DND-41 (cell line): ENCODE measurements around the gene SEBOX.

Source experiments
- EZH2 ChIP-seq: IDR thresholded peaks from 3 replicates; pipeline ENCODE4 v1.6.1; 2012; ENCODE audit warnings: borderline replicate concordance, low read depth, mild to moderate bottlenecking, moderate library complexity, low read length, inconsistent platforms; ENCODE audit not compliant: severe bottlenecking
- TF ChIP-seq, protein P1 (sequence below): IDR thresholded peaks from 2 replicates; pipeline ENCODE4 v1.5.1; 2012; ENCODE audit warnings: borderline replicate concordance, low read length, moderate library complexity, mild to moderate bottlenecking; ENCODE audit not compliant: poor library complexity, severe bottlenecking; ENCODE audit errors: extremely low read depth

DNA sequence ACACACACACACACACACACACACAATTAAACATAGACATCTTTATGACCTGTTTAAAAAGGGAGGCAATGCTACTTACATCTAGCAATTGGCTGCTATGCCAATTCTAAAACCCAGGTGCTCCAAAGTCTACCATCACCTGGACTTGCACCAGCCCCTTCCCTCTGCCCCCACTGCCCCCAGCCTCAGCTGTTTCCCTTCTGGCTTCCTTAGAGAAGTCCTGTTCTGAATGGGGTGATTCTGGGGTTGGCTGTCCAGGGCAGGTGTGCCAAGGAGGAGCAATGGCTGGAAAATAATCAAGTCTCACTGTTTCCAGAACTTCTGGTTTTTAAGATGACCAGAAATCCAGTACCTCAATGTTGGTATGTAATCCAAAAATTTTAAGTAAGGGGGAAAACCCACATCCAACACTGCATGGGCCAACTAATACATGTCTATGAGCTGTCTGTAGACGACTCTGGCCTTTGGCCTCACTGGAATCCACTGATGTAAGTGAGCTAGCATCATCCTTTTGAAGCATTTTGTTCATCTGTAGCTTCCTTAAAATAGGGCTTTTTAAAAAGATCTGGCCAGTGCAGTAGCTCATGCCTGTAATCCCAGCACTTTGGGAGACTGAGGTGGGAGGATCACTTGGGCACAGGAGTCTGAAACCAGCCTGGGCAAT is 31.8 kb downstream of the SEBOX start:
- TF ChIP-seq, protein P1, sequence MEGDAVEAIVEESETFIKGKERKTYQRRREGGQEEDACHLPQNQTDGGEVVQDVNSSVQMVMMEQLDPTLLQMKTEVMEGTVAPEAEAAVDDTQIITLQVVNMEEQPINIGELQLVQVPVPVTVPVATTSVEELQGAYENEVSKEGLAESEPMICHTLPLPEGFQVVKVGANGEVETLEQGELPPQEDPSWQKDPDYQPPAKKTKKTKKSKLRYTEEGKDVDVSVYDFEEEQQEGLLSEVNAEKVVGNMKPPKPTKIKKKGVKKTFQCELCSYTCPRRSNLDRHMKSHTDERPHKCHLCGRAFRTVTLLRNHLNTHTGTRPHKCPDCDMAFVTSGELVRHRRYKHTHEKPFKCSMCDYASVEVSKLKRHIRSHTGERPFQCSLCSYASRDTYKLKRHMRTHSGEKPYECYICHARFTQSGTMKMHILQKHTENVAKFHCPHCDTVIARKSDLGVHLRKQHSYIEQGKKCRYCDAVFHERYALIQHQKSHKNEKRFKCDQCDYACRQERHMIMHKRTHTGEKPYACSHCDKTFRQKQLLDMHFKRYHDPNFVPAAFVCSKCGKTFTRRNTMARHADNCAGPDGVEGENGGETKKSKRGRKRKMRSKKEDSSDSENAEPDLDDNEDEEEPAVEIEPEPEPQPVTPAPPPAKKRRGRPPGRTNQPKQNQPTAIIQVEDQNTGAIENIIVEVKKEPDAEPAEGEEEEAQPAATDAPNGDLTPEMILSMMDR, result no peak
- TF ChIP-seq EZH2, result no peak
